NT2/D1 (cell line): ENCODE results near the gene SH3YL1.

ENCODE experiments used
- DNase-seq: peaks from one replicate; pipeline ENCODE4 v3.0.0-alpha.2; 2011; ENCODE audit warnings: low read depth, low spot score
- H3K27me3 ChIP-seq: 2 replicates; pipeline ENCODE4 v1.6.0; 2011; ENCODE audit warnings: mild to moderate bottlenecking; ENCODE audit not compliant: insufficient read length, insufficient read depth
- H3K36me3 ChIP-seq: 2 replicates; pipeline ENCODE4 v1.6.1; 2011; ENCODE audit warnings: mild to moderate bottlenecking, low read length, mixed read lengths; ENCODE audit not compliant: insufficient read depth, insufficient read length
- H3K4me1 ChIP-seq: 2 replicates; pipeline ENCODE4 v1.5.1; 2011; ENCODE audit not compliant: insufficient read depth, insufficient read length
- H3K4me3 ChIP-seq: 2 replicates; pipeline ENCODE4 v1.5.1; 2011; ENCODE audit warnings: low read depth; ENCODE audit not compliant: insufficient read length
- H3K9ac ChIP-seq: 2 replicates; pipeline ENCODE4 v1.6.0; 2011; ENCODE audit warnings: low read depth; ENCODE audit not compliant: insufficient read length
- H3K9me3 ChIP-seq: 2 replicates; pipeline ENCODE4 v1.5.1; 2011; ENCODE audit warnings: mild to moderate bottlenecking, low read length; ENCODE audit not compliant: insufficient read depth
- SUZ12 ChIP-seq: IDR thresholded peaks from 2 replicates; pipeline ENCODE4 v1.6.1; 2011; ENCODE audit not compliant: insufficient read length, insufficient read depth; ENCODE audit errors: extremely low read depth
- YY1 ChIP-seq: IDR thresholded peaks from 2 replicates; pipeline ENCODE4 v1.6.1; 2011; ENCODE audit not compliant: insufficient read length, insufficient read depth
- ZNF274 ChIP-seq: IDR thresholded peaks from 2 replicates; pipeline ENCODE4 v1.6.1; 2011; ENCODE audit warnings: mild to moderate bottlenecking, low read depth, low read length

SH3YL1 gene

GRCh38 chr2:274503-274902, 10.7 kb upstream of the SH3YL1 start:
- Histone ChIP-seq H3K9me3 (no peaks in the 10 kb centered on the region), H3K4me3 (no peak overlapping the region), H3K36me3 (peaks cover 85% of the 10 kb centered on the region), H3K4me1 (peaks cover 2% of the 10 kb centered on the region), H3K27me3 (no peaks in the 10 kb centered on the region), H3K9ac (no peak overlapping the region)
- no peak for DNase-seq
- no peak for TF ChIP-seq SUZ12
- TF ChIP-seq ZNF274: no peak
- no peak for TF ChIP-seq YY1

GRCh38 chr2:273333-273732, 9.5 kb upstream of the SH3YL1 start:
- Histone ChIP-seq H3K4me1 (peaks cover 2% of the 10 kb centered on the region), H3K9me3 (no peaks in the 10 kb centered on the region), H3K9ac (no peak overlapping the region), H3K36me3 (peaks cover 75% of the 10 kb centered on the region), H3K4me3 (no peak overlapping the region), H3K27me3 (no peaks in the 10 kb centered on the region)
- no peak for DNase-seq
- TF ChIP-seq SUZ12: no peak
- TF ChIP-seq YY1: no peak
- no peak for TF ChIP-seq ZNF274

DNA sequence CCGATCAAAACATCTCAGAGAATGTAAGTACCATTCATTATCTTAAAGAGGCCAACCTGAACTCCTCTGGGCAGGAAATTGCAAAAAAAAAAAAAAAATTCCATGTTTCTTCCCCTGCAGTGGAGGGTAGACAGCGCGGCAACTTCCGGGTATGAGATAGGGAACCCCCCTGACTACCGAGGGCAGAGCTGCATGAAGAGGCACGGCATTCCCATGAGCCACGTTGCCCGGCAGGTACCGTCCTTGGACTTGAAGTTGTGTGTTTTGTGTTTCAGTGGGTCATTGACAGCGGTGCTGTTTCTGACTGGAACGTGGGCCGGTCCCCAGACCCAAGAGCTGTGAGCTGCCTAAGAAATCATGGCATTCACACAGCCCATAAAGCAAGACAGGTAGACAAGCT, 8.1 kb upstream of the SH3YL1 start:
- no peak overlapping the region for H3K4me3 ChIP-seq
- peaks cover 2% of the 10 kb centered on the region for H3K4me1 ChIP-seq
- no peak for DNase-seq
- H3K27me3 ChIP-seq: no peaks in the 10 kb centered on the region
- H3K9ac ChIP-seq: no peak overlapping the region
- TF ChIP-seq YY1 (no peak), ZNF274 (no peak), SUZ12 (no peak)
- no peaks in the 10 kb centered on the region for H3K9me3 ChIP-seq
- peaks cover 74% of the 10 kb centered on the region for H3K36me3 ChIP-seq

DNA sequence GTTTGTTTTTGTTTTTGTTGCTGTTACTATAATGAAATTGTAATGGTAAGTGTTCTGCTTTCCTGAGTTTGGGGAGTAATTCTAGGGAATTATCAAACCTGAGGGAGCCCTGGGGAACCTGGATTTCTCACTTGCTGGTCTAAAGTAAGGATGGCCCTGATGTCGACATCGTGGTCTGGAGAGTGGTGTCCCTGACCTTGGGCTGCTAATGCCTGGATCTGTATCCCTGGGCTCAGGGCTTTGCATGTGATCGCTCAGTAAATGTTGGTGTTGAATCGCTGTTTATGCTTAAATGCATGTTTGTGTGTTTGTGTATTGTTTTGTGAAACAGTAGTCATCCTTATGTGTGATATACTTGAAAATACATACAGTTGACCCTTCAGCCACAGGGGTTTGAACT, 7.0 kb upstream of the SH3YL1 start:
- Histone ChIP-seq H3K36me3 (peaks cover 77% of the 10 kb centered on the region), H3K9me3 (no peaks in the 10 kb centered on the region), H3K9ac (no peak overlapping the region), H3K4me1 (peaks cover 2% of the 10 kb centered on the region), H3K4me3 (no peak overlapping the region), H3K27me3 (no peaks in the 10 kb centered on the region)
- TF ChIP-seq SUZ12 (no peak), ZNF274 (no peak), YY1 (no peak)
- DNase-seq: no peak

DNA sequence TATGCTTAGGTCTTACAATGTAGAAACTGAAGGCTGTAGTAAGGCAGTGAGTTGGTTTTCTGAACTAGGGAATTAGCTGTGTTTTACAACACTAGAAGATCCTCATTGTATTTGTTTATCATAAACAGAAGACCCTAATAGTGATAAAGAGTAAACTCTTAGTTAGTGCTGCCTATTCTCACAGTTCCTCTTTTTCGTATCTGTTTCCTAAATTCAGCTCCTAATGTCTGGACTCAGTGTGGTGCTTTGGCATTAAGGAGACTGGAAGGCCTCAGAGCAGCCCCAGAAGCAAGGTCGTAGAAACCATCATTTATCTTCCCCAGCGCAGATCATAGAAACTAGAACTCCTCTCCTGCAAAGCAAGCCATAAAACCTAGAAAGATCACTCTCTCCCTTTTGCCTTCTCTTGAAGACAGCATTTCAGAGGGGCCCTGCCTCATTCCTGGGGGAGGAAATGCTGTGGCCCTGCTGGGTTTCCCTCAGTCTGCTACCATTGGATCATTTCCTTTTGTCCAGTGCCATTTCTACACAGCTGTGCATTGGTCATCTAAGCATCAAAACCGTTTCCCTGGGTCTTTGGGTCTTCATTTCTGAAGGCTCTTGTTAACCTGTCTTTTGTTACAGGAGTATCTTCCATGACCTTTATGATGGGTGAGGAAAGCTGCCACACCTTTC, 5.7 kb upstream of the SH3YL1 start:
- H3K4me1 ChIP-seq: peaks cover 2% of the 10 kb centered on the region
- peaks cover 67% of the 10 kb centered on the region for H3K36me3 ChIP-seq
- no peak for DNase-seq
- H3K4me3 ChIP-seq: no peak overlapping the region
- no peaks in the 10 kb centered on the region for H3K9me3 ChIP-seq
- TF ChIP-seq ZNF274 (no peak), YY1 (no peak), SUZ12 (no peak)
- H3K9ac ChIP-seq: no peak overlapping the region
- H3K27me3 ChIP-seq: no peaks in the 10 kb centered on the region

- H3K4me1 ChIP-seq: peaks cover 2% of the 10 kb centered on the region
- no peak overlapping the region for H3K9ac ChIP-seq
- no peak for DNase-seq
- no peak for TF ChIP-seq YY1
- TF ChIP-seq ZNF274: no peak
- no peak for TF ChIP-seq SUZ12
- H3K27me3 ChIP-seq: no peaks in the 10 kb centered on the region
- no peak overlapping the region for H3K4me3 ChIP-seq
- H3K36me3 ChIP-seq: peaks cover 58% of the 10 kb centered on the region
- no peaks in the 10 kb centered on the region for H3K9me3 ChIP-seq
Measured at GRCh38 chr2:268323-268722, 4.5 kb upstream of the SH3YL1 start.

DNA sequence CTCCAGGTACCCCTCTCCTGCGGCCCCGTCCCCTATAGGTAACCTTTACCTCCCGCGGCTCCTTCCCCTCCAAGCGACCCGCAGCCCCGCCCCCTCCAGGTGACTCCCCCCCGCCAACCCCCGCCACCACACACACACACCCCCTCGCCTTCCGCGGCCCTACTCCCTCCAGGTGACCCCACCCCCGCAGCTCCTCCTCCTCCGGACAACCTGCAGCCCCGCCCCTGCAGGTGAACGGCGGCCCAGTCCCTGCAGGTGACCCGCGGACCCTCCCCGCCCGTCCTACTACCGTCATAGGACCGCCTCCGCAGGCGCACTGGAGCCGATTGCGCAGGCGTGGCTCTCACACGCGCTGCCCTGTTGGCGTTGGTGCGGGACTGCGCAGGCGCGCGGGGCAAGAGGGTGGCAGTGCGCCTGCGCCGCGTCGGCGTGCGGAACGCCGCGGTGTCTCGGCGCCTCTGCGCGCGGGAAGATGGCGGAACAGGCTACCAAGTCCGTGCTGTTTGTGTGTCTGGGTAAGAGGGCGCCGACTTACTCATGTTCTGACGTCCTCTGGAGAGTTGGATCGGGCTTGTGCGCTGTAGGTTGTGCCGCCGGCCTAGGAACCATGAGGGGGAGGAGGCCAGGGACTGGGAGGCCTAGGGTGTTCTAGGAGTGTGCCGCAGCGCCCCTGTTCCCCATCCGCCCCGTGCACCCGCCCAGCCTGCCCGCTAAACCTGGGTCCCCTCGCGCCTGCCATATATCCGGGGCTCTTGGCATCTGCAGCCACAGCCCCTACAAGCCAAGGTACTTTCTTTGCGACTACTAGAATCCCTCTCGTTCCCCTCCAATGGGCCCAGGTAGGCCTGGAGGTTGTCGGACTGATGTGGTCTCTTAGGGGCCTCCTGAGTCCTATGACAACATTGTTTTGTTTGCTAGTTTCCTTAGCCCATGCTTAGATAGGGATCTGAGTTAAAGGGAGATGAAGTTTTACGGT, 949 bp upstream of the SH3YL1 start, which contains the start of gene ACP1:
Gene ACP1, plus strand, starts transcription at position 455 of the 976 bp plus-strand sequence. Its CDS starts 18 bp downstream, at position 473.
- TF ChIP-seq YY1 (peak; percentile 68), ZNF274 (no peak), SUZ12 (no peak)
- peak within 1 kb of the TSS; percentile 96 for H3K9ac ChIP-seq
- peak within 1 kb of the TSS; percentile 90 for H3K4me3 ChIP-seq
- no peaks in the 10 kb centered on the region for H3K27me3 ChIP-seq
- peak; percentile 97 for DNase-seq
- H3K36me3 ChIP-seq: peaks cover 33% of the 10 kb centered on the region
- no peaks in the 10 kb centered on the region for H3K9me3 ChIP-seq
- H3K4me1 ChIP-seq: no peaks in the 10 kb centered on the region
